GM18519 (cell line): ENCODE measurements around the gene RIC3.

Experiments
- ATAC-seq: cut with Tn5 transposase; IDR thresholded peaks from one replicate; pipeline ENCODE4 v1.9.1; 2021; ENCODE audit warnings: mild to moderate bottlenecking, moderate library complexity; ENCODE audit not compliant: unreplicated experiment, low FRiP score

Gene RIC3

DNA sequence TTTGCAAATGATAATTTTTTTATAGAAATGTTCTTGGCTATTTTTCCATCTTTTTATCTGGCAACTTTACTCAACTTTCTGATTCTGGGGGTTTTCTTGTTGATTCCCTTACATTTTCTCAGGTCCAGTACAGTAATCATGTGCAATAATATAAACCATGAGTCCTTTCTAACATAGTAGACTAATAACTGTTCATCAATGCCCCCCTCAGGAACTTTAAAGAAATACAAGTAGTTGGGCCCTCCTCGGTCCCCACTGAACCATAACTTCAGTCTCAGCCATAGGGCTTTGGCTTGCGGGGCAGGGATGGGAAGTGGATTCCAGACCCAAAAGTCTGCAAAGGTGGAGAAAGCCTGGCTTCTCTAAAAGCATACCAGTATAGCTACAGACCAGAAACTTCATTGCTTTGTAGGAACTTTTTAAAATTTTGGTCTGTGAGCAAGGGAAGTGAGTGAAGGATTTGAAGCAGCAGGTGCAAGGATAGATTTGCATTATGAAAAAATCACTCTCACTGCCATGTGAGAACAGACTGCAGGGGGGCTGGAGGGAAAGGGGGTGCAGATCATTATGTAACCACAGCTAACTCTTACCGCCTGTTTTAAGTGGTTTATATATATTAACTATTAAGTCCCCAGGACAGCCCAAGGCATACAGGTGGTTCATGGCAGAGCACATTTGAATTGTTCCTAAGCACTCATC, 98.3 kb downstream of the RIC3 start:
- ATAC-seq: no peak

- no peak for ATAC-seq
Measured at GRCh38 chr11:8069771-8070170, 99.1 kb downstream of the RIC3 start.

- no peak for ATAC-seq
Measured at GRCh38 chr11:8068605-8069221, 100.1 kb downstream of the RIC3 start.

DNA sequence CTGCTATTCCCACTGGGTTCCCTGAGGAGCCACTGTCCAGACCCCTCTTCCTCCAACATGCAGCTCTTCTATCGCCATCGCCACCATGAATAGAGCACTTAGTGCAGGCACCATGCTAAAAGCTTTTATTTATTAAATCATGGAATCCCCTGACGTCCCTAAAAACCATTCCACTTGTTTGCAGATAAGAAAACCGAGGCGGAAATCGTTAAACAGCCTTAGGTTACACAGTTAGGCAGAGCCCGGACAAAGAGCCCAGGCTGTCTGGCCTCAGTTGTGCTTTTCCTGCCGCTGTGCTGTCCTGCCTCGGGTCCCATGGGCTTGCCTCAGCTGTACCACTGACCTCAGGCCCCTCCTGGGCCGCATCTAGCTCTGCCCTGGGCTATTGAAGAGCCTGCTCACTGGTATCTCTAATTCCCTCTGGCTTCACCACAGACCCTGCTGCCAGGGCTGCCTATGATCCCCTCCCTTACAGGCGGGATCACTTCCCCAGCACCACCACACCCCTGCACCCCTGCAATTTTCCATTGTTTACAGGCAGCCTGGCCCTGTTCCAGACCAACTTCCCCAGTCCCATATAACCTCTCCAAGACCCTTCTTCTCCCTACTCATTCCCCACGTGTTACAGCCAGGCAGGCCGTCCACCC, 100.8 kb downstream of the RIC3 start:
- ATAC-seq: no peak

DNA sequence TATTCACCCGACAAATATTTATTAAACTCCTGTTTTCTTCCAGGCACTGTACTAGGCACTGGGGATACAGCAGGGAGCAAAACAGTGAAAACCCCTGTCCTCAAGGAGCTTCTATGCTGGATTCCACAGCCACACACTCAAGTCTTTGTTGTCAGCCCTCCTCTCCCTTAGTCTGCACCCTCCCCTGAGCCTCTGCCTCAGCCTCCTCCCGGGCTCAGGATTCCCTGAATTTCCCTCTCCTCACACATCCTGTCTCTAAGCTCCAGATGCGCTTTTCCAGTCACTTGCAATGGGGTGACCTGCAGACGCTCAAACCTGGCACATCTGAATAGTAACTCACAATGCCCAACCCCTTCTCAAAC, 101.3 kb downstream of the RIC3 start:
- no peak for ATAC-seq

DNA sequence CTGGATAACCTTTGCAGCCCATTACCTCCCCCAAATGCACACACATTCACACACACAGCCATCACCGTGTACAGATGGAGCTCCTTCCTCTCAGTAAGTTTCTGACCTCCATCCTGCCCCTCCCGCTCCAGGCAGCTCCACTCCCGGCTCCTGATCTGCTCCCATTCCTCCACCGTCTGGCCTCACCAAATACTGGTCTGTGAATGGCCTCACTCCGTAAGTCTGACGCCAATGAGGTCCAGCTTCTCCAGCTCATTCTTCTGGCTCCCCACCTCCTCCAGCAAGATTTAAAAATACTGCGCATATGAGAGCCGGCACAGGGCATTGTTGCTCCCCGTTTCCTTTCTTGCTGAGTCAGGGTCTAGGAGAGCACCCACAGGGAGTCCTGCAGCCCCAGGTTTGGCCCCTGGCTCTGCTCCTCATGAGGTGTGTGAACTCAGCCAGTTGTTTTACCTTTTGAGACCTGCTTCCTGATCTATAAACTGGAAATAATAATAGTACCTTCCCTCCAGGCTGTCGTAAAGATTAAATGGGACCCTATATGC, 101.8 kb downstream of the RIC3 start:
- no peak for ATAC-seq

DNA sequence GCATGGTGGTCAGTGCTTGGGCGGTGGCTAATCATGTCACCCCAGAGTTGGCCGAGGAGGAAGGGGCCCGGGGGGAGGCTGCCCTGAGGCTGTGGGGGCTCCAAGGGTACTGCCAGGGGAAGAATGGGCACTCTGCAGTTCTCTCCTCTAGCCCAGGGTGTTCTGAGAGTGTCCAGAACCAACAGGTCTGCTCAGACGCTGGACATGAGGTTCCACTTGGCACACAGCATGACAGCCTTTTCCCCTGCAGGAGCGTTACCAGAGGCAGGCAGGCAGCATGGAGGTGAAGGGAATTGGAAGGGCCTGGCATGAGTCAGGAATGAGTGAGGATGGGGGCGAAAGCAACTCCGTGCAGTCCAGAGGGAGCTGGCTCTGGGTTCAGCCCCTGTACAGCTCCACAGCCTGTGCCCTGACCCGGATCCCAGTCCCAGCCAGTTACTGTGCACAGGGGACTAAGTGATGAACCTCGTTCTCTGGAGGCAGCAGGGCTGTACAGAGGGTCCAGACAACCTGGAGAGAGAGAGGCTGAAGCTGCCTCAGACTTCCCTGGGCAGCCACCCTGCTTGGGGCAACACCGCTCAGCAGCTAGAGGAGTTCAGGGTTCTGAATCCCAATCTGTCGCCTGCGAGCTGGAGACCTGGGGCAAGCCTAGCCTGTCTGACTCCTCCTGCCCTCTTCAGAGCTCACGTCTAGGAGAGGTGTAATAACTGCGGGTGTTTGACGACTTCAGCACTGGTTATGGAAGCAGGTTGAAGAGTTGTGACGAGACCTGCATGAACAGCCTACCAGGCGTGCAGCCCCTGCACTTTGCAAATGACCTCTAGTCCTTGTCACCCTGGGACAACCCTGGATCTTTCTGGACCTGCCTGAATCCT, 102.6 kb downstream of the RIC3 start:
- ATAC-seq: no peak

- ATAC-seq: no peak
Measured at GRCh38 chr11:8065031-8065430, 103.8 kb downstream of the RIC3 start.

DNA sequence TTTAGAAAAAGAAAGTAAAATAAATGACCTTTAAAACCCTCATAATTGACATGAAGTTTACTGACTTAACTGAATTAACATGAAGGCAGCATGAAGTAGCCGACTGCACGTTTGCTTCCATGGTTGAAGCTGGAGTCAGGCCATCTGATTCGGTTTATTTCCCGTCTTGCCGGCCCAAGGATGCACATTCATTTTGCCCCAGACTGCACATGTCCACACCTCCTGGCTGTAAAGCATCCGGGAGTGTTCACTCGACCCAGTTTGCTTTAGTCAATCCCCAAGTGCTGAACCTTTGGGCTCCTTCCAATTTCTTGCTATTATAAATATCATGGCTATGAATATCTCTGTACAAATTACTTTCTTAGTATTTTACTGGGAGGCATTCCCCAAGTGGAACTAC, 105.5 kb downstream of the RIC3 start:
- ATAC-seq: no peak

GRCh38 chr11:8062781-8063257, 106.0 kb downstream of the RIC3 start:
- no peak for ATAC-seq

- ATAC-seq: no peak
Measured at GRCh38 chr11:8061555-8062428, 107.0 kb downstream of the RIC3 start.

DNA sequence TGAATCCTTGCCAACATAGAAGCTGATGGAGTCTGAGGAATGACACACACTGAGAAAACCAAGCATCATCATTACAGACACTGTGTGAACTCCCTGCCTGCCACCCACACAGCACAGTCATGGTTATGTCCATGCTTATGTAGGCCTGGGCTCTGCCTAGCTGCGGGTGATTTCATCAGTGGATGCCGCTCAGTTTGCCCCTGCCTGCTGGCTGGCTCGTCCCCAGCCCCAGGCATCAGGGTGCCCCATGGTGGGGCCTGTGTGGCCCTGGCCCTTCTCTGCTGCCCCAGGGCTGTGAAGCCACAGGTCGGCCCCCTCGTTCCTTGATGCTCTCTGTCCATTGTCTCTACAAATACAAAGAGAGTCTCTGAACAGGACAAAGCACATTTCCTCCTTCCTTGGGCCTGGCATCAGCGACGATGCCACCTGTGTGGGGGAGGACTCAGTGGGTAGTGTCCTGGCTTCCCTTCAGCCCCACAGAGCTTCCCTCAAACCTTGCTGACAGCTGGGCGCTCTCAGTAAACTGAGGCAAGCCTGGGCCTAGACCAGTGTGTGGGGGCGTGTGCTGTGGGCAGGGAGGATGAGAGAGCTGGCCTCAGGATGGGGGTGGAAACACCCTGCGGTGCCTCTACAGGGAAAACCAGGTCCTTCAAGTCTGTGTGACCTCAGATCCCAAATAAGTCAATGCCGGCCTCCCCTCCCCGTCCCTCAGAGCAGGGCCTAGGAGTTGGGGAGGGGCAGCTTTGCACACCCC, 107.8 kb downstream of the RIC3 start:
- ATAC-seq: no peak

- no peak for ATAC-seq
Measured at GRCh38 chr11:8060146-8060719, 108.6 kb downstream of the RIC3 start.

- no peak for ATAC-seq
Measured at GRCh38 chr11:8059571-8060011, 109.2 kb downstream of the RIC3 start.

GRCh38 chr11:8059030-8059429, 109.8 kb downstream of the RIC3 start:
- ATAC-seq: no peak

GRCh38 chr11:8058216-8058615, 110.6 kb downstream of the RIC3 start:
- ATAC-seq: no peak

GRCh38 chr11:8056810-8057463, 111.9 kb downstream of the RIC3 start:
- ATAC-seq: no peak
